Occipital lobe (tissue), 2 donors: ENCODE measurements around the gene CXorf65. TPM values are rescaled to one million over a fixed set of nuclear protein-coding genes. Genes with fewer than 3 reads are reported as not detected.

Experiments
- DNase-seq: peaks from one replicate; lab custom pipeline; 2025; lab: John Stamatoyannopoulos, UW
- total RNA-seq: library from RNA; depleted of rRNA; stranded (reverse); fragments of >200 nt; gene quantifications from one replicate; pipeline ENCODE4 v1.2.3, GENCODE V29; 2014

The CXorf65 gene
- total RNA-seq, 1 donor from 2014 or later, result not detected

DNA sequence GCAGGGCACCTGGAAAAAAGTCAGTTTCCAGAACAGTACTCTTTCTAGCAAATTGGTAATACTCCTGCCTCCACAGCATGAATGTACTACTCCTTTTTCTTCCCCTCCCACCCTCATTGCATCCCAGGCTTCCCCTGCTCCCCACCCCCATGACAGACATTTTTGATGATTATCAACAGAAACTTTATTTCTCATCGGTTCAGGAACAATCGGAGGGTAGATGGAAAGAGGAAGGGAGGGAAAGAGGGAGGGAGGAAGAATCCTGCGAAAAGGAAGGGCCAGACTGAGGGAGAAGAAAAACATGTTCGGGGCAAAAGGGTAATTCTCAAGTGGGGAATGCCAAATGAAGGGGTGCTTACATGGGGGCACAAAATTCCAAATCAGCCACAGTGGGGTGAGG is 705 bp upstream of the CXorf65 start:
- no peak for DNase-seq

DNA sequence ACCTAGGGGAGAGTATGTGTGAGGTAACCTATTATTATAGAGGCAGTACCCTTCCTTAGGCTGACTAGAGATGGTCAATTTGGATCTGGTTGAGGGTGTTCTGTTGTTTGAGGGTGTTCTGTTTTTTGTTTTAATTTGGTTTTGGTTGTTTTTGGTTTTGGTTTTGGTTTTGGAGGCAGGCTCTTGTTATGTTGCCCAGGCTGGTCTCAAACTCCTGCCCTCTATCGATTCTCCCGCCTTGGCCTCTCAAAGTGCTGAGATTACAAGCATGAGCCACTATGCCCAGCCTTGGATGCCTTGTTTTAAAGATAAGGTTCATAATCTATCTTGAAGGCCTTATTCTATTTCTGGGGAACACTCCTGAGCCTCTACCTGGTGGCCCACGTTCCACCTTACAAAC is 912 bp downstream of the CXorf65 start:
- no peak for DNase-seq

DNA sequence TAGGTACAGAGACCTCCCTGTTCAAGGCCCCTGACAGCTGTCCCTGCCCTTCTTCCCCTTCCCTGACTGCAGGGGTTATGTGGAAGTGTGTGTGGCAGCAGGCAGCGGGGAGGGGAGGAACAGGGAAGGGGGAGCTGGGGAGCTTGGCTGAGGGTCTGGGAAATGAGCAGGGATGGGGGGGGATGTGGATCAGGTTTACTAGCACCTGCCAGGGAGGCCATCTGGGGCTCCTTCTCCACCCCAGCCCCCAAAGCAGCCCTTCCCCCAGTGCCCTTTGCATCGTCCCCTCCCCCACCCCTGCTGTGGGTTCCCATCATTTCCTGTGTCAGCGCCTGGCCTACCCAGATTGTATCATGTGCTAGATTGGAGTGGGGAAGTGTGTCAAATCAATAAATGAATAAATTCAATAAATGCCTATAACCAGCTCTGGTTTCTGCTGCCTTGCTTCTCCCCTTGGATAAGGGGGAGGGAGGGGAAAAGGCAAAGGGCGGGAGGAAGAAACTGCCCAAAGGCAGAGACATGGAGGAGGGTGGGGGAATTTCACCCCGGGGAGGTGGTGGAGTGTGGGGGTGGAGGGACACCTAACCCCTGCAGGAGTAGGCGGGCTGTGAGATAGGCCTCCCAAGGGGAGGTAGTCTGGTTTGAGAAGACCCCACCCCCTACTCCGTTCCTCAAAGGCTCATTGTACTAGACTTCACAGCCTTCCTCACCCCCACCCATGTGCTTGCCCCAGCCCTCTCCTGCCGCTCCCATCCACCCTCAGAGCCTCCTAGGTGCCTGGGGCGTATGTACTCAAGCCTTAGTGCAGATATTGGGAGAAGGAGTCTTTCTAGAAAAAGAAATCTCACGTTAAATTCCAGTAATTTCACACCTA is 3.2 kb downstream of the CXorf65 start:
- DNase-seq, result no peak

DNA sequence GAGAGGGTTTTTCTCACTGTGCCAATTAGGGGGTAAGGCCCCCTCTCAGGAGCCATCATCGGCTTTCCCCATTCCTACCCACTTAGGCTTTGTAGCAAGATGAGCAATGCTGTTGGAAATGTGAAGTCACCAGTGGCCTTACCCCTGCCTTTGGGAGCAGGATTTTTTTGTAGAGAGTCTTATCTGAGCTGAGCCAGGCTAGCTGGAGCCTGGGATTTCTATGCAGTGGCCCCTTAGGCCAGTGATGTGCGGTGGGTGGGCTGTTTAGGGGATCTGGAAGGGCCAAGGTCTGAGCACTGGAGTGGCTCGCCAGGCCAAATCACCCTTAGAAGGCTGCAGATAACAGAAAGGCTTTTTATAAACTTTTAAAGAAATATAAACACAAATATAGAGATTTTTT is 4.2 kb downstream of the CXorf65 start:
- DNase-seq, result no peak

DNA sequence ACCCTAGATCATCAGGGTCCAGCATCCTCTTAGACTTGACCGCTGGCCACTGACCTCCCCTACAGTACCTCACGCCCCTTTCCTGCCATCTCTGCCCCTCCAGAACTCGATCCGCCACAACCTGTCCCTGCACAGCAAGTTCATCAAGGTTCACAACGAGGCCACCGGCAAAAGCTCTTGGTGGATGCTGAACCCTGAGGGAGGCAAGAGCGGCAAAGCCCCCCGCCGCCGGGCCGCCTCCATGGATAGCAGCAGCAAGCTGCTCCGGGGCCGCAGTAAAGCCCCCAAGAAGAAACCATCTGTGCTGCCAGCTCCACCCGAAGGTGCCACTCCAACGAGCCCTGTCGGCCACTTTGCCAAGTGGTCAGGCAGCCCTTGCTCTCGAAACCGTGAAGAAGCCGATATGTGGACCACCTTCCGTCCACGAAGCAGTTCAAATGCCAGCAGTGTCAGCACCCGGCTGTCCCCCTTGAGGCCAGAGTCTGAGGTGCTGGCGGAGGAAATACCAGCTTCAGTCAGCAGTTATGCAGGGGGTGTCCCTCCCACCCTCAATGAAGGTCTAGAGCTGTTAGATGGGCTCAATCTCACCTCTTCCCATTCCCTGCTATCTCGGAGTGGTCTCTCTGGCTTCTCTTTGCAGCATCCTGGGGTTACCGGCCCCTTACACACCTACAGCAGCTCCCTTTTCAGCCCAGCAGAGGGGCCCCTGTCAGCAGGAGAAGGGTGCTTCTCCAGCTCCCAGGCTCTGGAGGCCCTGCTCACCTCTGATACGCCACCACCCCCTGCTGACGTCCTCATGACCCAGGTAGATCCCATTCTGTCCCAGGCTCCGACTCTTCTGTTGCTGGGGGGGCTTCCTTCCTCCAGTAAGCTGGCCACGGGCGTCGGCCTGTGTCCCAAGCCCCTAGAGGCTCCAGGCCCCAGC is 5.7 kb downstream of the CXorf65 start:
- DNase-seq, result no peak

DNA sequence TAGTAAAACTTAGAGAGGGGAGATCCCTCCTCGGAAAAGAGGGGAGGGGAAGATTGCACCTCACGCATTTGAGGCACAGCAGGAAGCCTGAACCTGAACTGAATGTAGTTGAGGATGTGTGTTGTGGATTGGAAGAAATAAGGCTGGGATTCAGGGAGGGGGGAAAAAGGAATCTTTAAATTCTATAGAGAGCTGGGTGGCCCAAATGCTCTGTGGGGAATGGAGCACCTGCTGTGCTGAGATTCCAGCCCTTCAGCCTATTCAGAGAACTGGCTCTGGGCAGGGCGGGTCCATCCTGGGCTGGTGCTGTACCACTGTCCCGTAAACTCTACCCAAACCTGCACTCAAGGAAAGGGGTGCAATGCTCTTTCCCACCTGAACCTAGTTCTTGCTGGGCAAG is 6.8 kb downstream of the CXorf65 start:
- DNase-seq, result no peak

DNA sequence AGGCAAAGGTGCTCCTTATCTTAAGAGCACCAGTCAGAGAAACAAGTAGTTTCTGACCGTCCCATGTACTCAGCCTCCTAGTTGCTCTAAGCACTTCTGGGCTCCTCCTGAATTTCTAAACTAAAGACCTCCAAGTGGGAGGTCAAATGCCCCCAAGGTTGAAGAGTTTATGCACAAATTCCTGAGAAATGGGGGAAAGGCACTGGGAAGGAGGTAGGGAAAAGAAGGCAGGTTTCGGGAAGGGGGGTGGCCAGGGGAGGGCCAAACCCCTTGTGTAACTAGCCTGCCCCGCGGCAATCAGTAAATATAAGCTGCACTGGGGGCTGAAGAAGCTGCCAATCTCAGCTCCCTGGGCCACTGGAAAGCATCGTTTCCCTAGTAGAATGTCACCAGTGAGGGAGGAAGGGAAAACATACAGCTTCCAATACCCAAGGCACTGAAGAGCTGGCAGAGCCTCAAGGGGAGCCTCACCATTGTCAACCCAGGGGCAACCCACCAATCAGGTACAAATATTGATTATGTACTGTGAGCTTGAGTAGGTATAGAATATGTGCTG is 7.5 kb downstream of the CXorf65 start:
- DNase-seq, result no peak

DNA sequence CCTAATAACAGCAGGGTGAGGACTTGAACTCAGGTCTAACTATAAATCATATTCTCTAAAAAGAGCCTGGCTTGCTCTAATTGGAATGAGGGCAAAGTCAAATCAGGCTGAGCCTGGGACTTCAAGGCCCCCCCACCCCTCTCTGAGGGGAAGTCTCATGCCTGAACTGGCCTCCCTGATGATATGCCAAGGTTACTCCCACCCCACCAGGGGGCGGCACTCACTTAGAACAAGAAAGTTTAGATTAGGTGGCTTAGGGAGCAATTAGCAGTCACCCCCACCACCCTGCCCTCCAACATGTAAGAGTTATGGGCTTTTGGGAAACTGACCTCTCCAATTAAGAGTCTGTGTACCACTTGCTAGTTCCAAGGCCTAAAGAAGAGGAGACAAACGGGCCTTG is 8.2 kb downstream of the CXorf65 start:
- no peak for DNase-seq

DNA sequence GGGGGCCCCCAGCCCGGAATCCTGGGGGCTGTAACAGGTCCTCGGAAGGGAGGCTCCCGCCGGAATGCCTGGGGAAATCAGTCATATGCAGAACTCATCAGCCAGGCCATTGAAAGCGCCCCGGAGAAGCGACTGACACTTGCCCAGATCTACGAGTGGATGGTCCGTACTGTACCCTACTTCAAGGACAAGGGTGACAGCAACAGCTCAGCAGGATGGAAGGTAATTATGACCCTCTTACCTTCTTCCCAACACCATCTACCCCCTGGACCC is 9.8 kb downstream of the CXorf65 start:
- DNase-seq, result no peak

DNA sequence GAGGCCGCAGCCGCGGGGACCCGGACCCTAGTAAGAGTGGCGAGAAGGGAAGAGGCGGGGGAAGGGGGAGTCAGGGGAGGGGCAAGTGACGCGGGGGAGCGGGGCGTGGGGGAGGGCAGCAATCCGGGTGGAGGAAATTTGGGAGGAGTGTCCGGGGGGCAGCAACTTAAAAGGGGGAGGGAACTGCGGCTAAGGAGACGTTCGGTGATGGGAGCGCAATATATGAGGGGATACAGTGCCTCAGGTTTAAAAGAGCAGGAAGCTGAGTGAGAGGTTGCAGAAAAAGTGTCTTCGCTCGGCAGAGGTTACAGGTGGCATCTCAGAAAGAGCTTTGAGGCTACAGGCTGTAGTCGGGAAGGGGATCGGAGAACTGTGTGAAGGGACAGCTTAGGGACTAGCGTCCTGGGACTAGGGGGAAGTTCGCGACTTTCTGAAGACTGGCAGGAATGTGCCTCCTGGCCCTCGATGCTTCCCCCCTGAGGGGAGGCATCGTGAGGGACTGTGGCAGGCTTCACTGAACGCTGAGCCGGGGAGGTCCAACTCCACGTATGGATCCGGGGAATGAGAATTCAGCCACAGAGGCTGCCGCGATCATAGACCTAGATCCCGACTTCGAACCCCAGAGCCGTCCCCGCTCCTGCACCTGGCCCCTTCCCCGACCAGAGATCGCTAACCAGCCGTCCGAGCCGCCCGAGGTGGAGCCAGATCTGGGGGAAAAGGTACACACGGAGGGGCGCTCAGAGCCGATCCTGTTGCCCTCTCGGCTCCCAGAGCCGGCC is 10.4 kb downstream of the CXorf65 start:
- DNase-seq, result no peak

DNA sequence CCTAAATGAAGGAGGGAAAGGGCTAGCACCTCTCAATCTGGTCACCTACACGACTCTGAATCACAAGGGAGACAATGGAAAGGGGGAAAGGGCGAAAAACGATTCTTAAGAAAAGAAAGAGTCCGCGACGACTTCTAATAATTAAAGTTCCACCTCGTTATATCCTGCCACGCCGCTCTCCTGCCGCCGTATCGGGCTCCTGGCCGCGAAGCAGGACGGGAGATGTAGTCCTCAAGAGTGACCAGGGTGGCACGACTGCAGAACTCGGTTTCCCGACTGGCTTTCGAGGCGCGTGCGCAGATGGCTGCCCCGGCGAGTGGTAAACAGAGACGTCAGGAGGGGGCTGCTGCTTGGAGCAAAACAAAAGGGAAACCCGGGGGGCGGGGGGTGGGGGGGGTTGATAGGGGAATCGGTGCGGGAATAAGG is 11.0 kb downstream of the CXorf65 start, which contains the start of gene FOXO4:
TSS of gene FOXO4 (plus strand) at position 297 of the 426 bp plus-strand sequence. CDS start 678 bp downstream, outside the sequence.
- peak; percentile 86 for DNase-seq

DNA sequence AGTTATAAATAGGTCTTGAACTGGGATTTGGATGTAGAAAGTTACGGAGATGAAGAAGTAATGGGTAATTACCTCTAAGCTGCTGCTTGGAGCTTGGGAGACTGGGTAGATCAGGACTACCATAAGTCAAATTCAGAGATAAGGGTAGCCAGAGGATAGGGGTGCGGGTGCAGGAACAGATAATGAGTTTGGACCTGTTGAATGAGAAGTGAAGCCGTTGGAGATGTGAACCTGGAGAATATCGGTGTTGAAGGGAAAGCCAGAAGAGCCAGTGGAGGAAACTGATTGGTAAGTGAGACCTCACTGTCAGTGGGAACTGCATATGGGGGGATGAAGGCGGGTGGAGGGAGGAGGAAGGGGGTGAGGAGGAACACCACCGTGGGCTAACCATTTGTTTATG is 11.5 kb downstream of the CXorf65 start:
- no peak for DNase-seq

DNA sequence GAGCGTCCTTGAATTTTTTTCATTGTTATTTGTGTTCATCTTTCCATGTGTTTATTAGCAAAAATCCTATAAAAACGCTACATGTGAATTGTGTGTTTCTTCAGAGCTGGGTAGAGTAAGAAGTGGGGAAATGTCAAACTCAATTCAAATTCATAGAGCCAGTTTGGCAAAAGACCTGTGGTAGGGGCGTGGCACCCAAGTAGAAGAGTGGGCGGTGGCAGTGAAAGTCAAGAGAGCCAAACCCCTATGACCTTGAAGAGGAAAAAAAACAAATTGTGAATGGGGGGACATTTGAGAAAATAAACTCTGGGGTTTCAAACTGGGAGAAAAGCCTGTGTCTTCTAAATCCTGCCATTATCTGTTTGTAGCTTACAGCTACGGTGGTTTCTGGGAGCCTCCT is 15.3 kb downstream of the CXorf65 start:
- DNase-seq, result no peak

DNA sequence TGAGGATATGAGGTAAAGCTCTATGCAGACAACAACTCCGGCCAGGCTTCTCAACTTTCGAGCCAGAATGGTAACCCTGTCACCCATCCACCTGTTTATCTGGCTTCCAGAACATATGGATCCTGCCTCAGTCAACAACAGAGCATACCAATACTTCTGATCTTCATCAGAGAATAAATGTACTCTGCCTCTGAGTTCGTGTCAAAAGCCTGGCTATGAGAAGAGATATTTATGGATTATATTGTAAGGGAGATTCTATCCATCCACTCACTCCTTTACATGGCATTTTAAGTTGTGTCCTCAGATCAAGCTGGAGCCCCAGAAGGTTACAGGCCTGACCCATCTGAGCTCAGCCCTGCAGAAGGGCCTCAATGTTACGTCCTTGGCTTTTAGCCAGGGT is 20.6 kb downstream of the CXorf65 start:
- DNase-seq, result no peak

DNA sequence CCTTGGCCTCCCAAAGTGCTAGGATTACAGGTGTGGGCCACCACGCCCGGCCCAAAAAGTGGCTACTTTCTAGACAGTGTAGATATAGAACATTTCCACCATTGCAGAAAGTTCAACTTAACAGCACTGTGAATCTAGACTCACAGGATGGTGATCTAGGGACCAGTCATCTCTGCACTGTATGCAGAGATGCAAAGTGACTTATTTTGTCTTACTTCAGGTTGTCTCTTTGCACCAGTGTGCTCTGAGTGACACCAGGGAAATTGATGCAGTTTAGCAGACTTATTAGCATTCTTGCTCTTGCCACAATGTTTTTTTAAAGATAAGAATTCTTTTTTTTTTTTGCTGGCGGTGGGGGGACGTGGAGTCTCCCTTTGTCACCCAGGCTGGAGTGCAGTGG is 23.7 kb downstream of the CXorf65 start:
- DNase-seq, result no peak

DNA sequence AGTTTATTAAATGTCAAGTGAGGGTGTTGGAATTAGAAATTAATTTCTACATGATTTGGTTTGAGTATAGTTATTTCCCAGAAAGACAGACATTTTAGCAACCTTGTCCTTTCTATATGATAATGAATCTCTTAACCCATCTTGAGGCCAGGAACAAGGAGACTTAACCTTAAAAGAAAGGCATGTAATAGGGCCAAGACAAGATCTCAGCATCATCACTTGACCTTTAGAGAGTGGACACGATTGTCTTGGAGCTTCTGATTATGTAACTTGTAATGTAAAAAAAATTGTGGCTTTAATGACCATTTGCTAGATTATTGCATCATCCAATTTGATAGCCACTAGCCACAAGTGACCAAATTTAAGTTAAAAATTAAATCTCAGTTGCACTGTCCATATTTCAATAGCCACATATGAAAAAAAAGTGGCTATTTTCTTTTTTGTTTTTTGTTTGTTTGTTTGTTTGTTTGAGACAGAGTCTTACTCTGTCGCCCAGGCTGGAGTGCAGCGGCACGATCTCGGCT is 24.4 kb downstream of the CXorf65 start:
- no peak for DNase-seq

DNA sequence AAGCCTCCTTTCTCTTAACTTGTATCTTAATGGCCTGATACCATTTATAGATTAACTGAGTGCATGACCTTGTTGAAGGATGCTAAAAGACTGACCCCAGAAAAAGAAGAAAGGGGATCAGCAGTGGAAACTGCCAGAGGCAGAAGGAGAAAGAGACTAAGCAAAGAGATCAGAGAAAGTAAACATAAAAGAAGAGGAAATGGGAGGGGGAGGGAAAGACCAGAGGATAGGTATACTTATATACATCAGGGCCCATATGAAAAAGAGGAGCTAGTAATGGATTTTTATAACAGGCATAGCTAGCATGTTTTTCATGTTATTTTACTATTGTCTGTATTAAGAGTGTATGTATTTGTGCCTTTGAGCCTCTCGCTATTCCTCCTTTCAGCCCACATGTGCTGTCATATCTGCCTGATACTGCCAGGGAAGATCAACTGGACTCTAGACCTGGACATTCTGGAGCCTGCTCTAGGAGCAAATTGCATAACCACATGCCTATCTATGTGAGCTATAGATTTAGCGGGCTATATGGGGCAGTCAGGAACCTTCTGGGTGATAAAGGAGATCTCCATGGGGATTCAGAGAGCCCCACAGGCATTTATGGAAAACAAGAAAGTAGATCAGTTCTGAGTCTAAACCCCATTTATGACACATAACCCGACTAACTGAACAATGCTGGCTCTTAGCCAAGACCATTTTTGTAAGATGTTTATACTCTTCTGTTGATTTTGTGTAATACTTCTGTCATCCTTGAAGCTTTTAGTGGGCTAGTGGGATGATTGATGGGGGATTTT is 25.0 kb downstream of the CXorf65 start:
- no peak for DNase-seq

DNA sequence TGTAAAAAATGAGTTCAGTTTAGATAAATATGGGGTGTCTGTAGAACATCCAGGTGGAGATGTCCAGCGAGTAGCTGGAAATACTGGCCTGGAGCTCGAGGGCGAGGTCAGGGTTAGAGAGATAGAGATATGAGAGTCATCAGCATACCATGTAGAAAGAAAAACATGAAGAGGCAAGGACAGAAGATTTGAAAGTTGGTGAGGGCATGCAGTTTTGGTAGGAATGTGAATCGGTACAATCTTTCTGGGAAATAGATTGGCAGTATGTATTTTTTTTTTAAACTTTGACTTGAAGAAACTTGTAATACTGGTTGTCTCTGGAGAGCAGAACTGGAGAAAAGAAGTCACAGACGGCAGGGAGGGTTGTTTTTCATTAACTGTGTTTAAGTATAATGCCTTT is 36.0 kb downstream of the CXorf65 start:
- no peak for DNase-seq

DNA sequence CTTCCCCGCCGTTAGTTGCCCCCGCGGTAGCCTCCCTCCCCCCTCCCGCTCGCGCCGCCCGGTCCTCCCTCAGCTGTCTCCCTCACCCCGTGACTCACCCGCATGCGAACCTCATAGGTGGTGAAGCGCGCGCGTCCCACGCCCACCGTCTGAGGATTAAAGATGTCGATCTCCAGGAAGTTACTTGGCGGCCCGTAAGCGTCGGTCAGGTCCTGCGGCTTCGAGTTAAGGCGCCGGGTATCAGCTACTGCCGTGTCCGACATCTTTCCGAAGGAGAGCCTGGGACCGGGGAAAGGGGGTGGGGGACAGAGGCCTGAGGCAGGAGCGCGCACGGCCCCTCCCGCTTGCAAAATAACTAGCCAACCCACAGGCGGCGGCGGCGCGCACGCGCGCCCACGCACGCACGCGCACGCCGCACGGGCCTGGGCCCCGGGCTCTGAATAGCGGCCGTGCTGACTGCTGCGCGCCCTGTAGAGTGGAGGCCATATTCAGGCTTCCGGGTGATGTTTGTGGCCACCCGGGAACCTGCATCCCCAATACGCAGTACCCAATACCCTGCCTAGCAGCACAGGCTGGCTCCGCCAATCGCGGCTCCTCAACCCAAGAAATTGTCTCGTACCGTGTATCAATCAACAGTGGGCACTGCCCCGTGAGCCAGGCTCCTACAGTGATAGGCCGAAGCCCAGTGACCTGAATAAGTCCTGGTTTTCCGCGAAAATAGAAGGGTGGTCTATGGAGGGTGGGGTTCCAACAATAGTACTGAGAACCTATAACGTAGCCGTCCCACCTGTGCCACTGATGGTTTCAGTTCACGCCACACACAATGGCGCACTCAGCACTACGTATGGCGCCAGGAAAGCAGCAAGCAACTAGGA is 38.3 kb downstream of the CXorf65 start, which contains the start of gene SNX12:
TSS of gene SNX12 (minus strand) at position 291 of the 875 bp plus-strand sequence. CDS start at position 263, 28 bp downstream.
- DNase-seq, result peak; percentile 87
